Stimulated activated CD4-positive, alpha-beta T cell treated with anti-CD3 and anti-CD28 coated beads, TNF-alpha, amount 100 ng/mL, for 24 hours (primary cell): Measurements from ENCODE around the gene CLDN12.

Source experiments
- DNase-seq, 3 experiments: peaks; one replicate each; pipeline ENCODE4 v3.0.0-alpha.2; 2020; ENCODE audit warnings: low read depth in 3 of 3

CLDN12 gene

GRCh38 chr7:90403174-90404113, at the start of gene CLDN12:
TSS of gene CLDN12 (plus strand) at chr7:90403461. CDS start at chr7:90412677, 9,216 bp downstream.
- DNase-seq, result peak; percentile 39 to 65 (median 61)

GRCh38 chr7:90383422-90383821, 19.8 kb upstream of the CLDN12 start:
- no peak for DNase-seq

- DNase-seq, result no peak
These were observed 19.4 kb upstream of the CLDN12 start for GRCh38 chr7:90383861-90384260.

- DNase-seq, result no peak
These were observed 18.8 kb upstream of the CLDN12 start for GRCh38 chr7:90384433-90384832.

GRCh38 chr7:90387470-90388240, 15.6 kb upstream of the CLDN12 start:
- no peak for DNase-seq

GRCh38 chr7:90390926-90391325, 12.3 kb upstream of the CLDN12 start:
- no peak for DNase-seq

- DNase-seq, result no peak
These were observed 11.8 kb upstream of the CLDN12 start for GRCh38 chr7:90391488-90391887.

GRCh38 chr7:90396420-90396819, 6.8 kb upstream of the CLDN12 start:
- DNase-seq, result no peak

- no peak for DNase-seq
These were observed 1.3 kb upstream of the CLDN12 start for GRCh38 chr7:90401989-90402388.

GRCh38 chr7:90402785-90403173, 482 bp upstream of the CLDN12 start:
- DNase-seq, result no peak

GRCh38 chr7:90404777-90405176, 1.5 kb downstream of the CLDN12 start:
- DNase-seq, result no peak

GRCh38 chr7:90407484-90407821, 4.2 kb downstream of the CLDN12 start:
- DNase-seq, result no peak

- DNase-seq, result no peak
These were observed 4.9 kb downstream of the CLDN12 start for GRCh38 chr7:90408142-90408541.

GRCh38 chr7:90409667-90410066, 6.4 kb downstream of the CLDN12 start:
- no peak for DNase-seq

- no peak for DNase-seq
These were observed 8.2 kb downstream of the CLDN12 start for GRCh38 chr7:90411510-90411909.

GRCh38 chr7:90412458-90413184, 9.4 kb downstream of the CLDN12 start:
- DNase-seq, result peak in 1 of 3 experiments; percentile 3

GRCh38 chr7:90413185-90413528, 9.9 kb downstream of the CLDN12 start:
- DNase-seq, result no peak

- DNase-seq, result no peak
These were observed 18.4 kb downstream of the CLDN12 start for GRCh38 chr7:90421651-90422050.

- DNase-seq, result no peak
These were observed 21.5 kb downstream of the CLDN12 start for GRCh38 chr7:90424720-90425119.

GRCh38 chr7:90425376-90425775, 22.1 kb downstream of the CLDN12 start:
- DNase-seq, result no peak

GRCh38 chr7:90430614-90431460, 27.6 kb downstream of the CLDN12 start:
- no peak for DNase-seq
